Measurements from ENCODE around the gene TNKS2. TPM values are rescaled to one million over a fixed set of nuclear protein-coding genes. Genes with fewer than 3 reads are reported as not detected.
A peak's percentile ranks its signal among the peaks of the same experiment; 100 is the strongest.

The TNKS2 gene
- total and polyA plus RNA-seq, 2 donors: 22.2 to 85.4 TPM

DNA sequence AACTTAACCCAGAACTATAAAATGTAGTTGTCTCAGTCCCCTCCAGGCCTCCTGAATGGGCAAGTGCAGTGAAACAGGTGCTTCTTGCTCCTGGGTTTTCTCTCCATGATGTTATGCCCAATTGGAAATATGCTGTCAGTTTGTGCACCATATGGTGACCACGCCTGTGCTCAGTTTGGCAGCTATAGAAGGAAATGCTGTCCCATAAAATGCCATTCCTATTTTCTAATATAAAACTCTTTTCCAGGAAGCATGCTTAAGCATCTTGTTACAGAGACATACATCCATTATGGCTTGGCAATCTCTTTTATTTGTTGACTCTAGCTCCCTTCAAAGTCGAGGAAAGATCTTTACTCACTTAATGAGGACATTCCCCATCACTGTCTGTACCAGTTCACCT, 65.9 kb downstream of the TNKS2 start:
- no peak overlapping the region for H3K27ac ChIP-seq (ENCODE audit: low read depth)
- no peak for DNase-seq (ENCODE audit: extremely low spot score)
- H3K4me3 ChIP-seq (ENCODE audit: low read depth, low read length): no peak overlapping the region
- no peaks in the 10 kb centered on the region for H3K4me1 ChIP-seq (ENCODE audit: insufficient read depth)
- 57% methylated on average over 2 of the region's 2 CpGs for WGBS
- H3K36me3 ChIP-seq (ENCODE audit: insufficient read depth): peaks cover 6% of the 10 kb centered on the region

DNA sequence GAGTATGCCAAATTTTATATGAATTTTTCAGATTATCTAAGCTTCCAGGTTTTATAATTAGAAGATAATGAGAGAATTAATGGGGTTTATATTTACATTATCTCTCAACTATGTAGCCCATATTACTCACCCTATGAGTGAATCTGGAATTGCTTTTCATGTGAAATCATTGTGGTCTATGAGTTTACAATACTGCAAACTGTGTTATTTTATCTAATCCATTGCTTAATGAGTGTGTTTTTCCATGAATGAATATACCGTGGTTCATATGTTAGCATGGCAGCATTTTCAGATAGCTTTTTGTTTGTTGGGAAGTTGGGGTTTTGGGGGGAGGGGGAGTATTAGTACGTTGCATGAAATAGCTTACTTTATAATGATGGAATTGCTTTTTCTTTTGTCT, 66.5 kb downstream of the TNKS2 start:
- no peak overlapping the region for H3K27ac ChIP-seq (ENCODE audit: low read depth)
- DNase-seq (ENCODE audit: extremely low spot score): no peak
- H3K4me3 ChIP-seq (ENCODE audit: low read depth, low read length): no peak overlapping the region
- 72% methylated on average over 2 of the region's 2 CpGs for WGBS
- H3K4me1 ChIP-seq (ENCODE audit: insufficient read depth): no peaks in the 10 kb centered on the region
- H3K36me3 ChIP-seq (ENCODE audit: insufficient read depth): peaks cover 6% of the 10 kb centered on the region

DNA sequence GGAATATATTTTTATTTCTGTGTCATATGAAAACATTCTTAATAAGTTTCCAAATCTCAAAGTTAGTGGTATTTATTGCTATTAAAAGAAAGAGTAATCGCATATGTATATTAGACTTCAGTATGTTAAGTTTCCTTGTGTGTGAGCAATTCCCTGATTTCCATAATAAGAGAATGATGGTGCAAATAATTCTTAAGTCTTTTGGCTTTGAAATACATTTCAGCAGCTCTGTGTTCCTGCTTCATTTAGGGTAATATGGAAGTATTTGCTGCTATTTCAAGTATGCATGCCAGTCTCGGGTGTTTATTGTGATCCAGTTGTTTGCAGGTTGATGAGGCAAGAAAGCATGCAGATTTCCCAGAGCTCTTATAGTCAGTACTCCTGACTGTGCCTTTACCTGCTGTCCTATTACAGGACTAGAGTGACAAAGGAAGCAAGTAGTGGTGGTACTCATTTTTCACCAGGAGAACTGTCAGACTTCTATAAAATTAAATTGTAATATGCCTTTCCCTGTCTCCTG, 67.4 kb downstream of the TNKS2 start:
- DNase-seq (ENCODE audit: extremely low spot score): no peak
- H3K36me3 ChIP-seq (ENCODE audit: insufficient read depth): peaks cover under 1% of the 10 kb centered on the region
- H3K4me3 ChIP-seq (ENCODE audit: low read depth, low read length): no peak overlapping the region
- no peak overlapping the region for H3K27ac ChIP-seq (ENCODE audit: low read depth)
- WGBS: 82% methylated on average over 2 of the region's 2 CpGs
- no peaks in the 10 kb centered on the region for H3K4me1 ChIP-seq (ENCODE audit: insufficient read depth)

DNA sequence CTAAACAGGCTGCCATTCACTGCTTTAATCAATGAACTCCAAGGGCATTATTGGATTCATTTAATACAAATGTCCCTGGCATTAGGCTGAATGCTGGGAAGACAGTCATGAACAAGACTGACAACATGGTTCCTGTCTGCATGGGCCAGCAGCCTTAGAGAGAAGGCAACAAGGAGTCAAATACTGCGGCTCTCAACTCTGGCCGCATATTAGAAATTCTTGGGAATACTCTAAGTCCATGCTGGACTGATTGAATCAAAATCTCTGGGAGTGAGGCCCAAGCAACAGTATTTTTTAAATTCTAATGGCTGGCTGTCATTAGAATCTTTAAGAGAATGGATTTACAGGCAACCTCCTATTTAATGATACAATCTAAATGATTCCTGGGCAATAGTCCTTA, 76.9 kb downstream of the TNKS2 start:
- Histone ChIP-seq H3K4me1 (ENCODE audit: insufficient read depth) (no peaks in the 10 kb centered on the region), H3K4me3 (ENCODE audit: low read depth, low read length) (no peak overlapping the region), H3K27ac (ENCODE audit: low read depth) (no peak overlapping the region), H3K36me3 (ENCODE audit: insufficient read depth) (no peaks in the 10 kb centered on the region)
- WGBS: 90% methylated on average over 2 of the region's 2 CpGs
- DNase-seq (ENCODE audit: extremely low spot score): no peak

DNA sequence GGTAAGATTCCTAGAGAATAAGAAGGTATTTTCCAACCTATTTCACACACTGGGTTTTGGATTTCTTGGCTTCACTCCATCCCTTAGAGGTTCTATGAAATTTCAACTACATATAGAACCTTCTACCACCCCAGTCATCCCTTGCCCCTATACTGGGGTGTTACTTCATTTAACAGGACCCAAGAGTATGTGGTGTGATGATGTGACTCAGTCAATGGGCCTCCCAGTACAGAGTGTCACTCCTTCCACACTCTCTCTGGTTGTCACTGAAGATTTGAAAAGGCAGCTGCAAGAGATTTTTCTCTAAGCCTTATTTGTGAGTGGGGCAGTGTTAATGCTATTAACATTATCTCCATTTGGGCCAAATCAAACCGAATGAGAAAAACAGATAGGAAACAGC, 77.6 kb downstream of the TNKS2 start:
- DNase-seq (ENCODE audit: extremely low spot score): no peak
- Histone ChIP-seq H3K36me3 (ENCODE audit: insufficient read depth) (no peaks in the 10 kb centered on the region), H3K4me3 (ENCODE audit: low read depth, low read length) (no peak overlapping the region), H3K27ac (ENCODE audit: low read depth) (no peak overlapping the region), H3K4me1 (ENCODE audit: insufficient read depth) (no peaks in the 10 kb centered on the region)
- WGBS: 78% methylated on average over 1 of the region's 1 CpG

DNA sequence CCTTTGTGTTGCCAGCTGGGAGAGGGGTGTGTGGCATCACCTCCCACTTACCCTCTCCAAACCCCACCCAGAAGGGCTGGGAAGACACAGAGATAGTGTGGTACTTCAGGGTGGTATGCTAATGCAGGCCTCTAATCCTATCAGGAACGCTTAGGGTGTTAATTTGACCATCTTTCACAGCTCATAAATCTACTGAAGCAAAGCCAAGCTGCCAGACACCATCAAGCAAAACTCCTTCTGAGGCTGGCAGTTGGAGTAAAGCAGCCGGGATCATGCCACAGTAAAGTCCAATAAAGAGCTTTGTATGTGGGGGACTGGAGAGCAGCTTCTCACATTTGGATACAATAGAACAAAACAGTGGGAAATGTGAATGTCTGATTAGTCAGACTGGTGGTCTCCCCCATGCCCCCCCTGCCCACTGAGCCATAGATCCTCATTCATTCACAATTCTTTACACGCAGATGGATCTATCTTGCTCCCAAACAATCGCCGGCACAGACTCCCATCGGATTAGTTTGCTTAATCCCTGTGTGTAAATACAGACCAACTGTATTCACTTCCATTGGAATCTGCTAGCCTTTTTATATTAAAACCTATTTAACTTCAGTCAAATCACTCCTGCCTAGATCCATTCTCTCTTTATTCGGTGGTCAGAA, 81.4 kb downstream of the TNKS2 start:
- WGBS: 24% methylated on average over 7 of the region's 7 CpGs

DNA sequence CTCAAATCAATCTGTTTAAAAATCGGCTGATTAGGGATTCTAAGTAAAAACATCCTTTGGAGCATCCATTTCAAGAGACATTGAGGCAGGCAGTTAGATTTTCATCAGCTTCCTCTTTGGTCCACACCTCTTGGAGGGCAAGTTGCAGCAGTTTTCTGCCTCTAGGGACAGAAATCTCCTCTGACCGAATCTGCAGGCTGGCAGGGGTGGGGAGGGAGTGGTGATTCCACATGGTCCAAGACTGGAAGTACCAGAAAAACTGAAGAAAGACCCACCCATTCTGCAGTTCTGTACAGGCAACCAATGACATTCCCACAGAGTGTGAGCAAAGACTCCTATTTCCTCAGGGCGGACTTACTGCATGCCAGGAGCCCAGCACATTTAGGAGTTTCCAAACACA, 82.1 kb downstream of the TNKS2 start:
- H3K4me1 ChIP-seq (ENCODE audit: insufficient read depth): no peaks in the 10 kb centered on the region
- H3K4me3 ChIP-seq (ENCODE audit: low read depth, low read length): no peak overlapping the region
- H3K36me3 ChIP-seq (ENCODE audit: insufficient read depth): no peaks in the 10 kb centered on the region
- no peak overlapping the region for H3K27ac ChIP-seq (ENCODE audit: low read depth)
- no peak for DNase-seq (ENCODE audit: extremely low spot score)
- 28% methylated on average over 3 of the region's 3 CpGs for WGBS

More for the DNA sequence above, 81.4 kb downstream of the TNKS2 start:
- no peaks in the 10 kb centered on the region for H3K36me3 ChIP-seq (ENCODE audit: insufficient read depth)
- no peak overlapping the region for H3K4me3 ChIP-seq (ENCODE audit: low read depth, low read length)
- H3K27ac ChIP-seq (ENCODE audit: low read depth): no peak overlapping the region
- DNase-seq (ENCODE audit: extremely low spot score): no peak
- no peaks in the 10 kb centered on the region for H3K4me1 ChIP-seq (ENCODE audit: insufficient read depth)

DNA sequence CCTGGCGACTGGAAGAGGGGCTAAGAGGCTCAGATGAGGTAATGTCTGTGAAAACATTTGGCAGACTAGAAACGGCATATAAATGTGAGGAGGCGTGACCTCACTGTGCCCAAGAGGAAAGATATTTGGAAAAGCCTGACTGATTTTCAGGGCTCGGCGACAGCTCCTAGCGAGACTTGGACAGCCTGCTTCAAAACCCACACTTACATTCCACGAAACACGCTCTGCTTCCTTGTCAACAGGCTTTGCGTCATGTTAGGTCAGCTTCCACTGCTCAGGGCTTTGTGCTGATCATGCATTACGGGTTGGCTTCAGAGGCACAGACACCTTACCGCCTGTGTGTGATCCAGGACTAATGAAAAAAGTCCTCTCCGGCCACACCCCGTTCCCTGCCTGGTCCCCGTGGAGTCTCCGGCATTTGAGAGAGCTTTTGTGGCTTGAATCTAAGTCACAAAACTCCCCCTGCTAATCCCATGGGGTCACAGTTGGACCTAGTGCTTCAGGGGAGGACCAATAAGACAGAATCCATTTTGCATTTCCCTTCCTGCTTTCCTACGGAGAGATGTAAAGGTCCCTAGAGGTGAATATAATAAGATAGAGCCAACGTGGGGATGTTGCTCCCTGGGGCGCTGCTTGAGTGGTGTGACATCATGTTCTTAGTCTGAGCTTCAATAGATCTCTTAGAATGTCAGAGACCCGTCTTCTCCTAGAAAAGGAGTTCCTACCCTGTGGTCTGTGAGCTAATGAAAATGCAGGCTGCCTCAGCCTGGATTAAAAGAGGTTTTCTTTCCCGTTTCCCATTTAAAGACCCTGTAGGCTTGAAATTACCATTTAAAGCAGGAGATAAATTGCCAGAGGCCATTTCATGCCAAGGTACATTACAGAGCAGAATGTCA, 85.6 kb downstream of the TNKS2 start:
- no peak overlapping the region for H3K27ac ChIP-seq (ENCODE audit: low read depth)
- DNase-seq (ENCODE audit: extremely low spot score): no peak
- H3K36me3 ChIP-seq (ENCODE audit: insufficient read depth): no peaks in the 10 kb centered on the region
- WGBS: 30% methylated on average over 20 of the region's 20 CpGs
- no peaks in the 10 kb centered on the region for H3K4me1 ChIP-seq (ENCODE audit: insufficient read depth)
- no peak overlapping the region for H3K4me3 ChIP-seq (ENCODE audit: low read depth, low read length)

DNA sequence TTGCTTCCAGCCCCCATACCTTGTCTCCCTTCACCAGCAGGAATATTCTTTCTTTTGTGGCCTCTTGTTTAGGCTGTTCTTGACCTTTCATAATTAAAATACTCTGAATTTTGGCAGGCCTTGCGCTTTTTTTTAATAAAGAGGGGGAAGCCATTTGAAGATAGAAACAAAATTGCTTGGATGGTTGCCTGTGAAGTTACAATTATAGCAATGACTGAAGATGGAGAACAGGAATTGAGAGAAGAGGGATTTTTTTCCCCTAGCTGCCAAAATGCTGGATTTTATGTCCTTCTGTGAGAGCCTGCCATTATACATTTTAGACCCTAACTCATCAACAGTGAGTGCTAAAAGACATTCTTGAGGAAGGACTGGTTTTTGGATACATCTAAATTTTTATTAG, 86.3 kb downstream of the TNKS2 start:
- no peak overlapping the region for H3K4me3 ChIP-seq (ENCODE audit: low read depth, low read length)
- no peak overlapping the region for H3K27ac ChIP-seq (ENCODE audit: low read depth)

DNA sequence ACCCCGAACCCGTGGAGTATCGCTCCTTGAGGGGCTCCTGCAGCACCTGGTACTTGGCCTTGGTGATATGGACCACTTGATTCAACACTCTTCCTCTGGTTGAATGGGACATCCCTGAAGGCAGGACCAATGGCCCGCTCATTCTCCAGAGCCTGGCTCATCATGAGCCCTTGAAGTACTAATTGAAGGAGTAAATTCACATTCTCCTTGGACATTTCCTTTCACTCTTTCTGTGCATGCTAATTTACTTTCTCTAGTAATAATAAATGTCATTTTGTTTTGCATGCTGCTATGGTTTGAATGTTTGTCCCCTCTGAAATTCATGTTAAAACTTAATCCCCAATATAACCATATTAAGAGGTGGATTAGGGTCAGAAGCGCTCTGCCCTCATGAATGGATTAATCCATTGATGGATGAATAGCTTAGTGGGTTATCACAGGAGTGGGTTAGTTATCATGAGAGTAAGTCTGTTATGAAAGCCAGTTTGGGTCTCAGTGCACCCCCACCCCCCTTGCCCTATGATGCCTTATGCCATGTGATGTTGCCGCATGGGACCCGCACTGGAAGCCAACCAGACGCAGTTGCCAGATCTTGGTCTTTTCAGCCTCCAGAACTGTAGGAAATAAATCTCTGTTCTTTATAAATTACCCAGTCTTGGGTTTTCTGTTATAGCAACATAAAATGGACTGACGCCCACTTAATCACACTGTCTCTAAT, 87.3 kb downstream of the TNKS2 start:
- WGBS: 97% methylated on average over 9 of the region's 9 CpGs
- no peak overlapping the region for H3K4me3 ChIP-seq (ENCODE audit: low read depth, low read length)
- no peak overlapping the region for H3K27ac ChIP-seq (ENCODE audit: low read depth)
- no peaks in the 10 kb centered on the region for H3K4me1 ChIP-seq (ENCODE audit: insufficient read depth)
- H3K36me3 ChIP-seq (ENCODE audit: insufficient read depth): no peaks in the 10 kb centered on the region
- DNase-seq (ENCODE audit: extremely low spot score): no peak

More for the DNA sequence above, 86.3 kb downstream of the TNKS2 start:
- WGBS: 35% methylated on average over 1 of the region's 1 CpG
- Histone ChIP-seq H3K4me1 (ENCODE audit: insufficient read depth) (no peaks in the 10 kb centered on the region), H3K36me3 (ENCODE audit: insufficient read depth) (no peaks in the 10 kb centered on the region)
- no peak for DNase-seq (ENCODE audit: extremely low spot score)

DNA sequence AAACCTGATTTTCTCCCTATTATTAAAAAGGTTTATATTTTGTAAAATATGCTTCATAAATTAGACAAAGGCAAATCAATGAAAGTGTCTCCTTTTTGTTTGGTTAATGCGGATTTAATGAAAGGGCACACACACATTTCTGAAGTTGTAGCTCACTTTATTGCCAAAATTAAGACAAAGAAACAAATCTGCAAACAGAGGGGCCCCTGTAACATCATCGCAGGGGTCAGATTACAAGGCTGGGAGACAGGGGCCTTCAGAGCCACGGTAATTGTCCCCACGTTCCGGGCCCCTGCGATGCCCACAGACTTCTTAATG, 88.7 kb downstream of the TNKS2 start:
- no peaks in the 10 kb centered on the region for H3K4me1 ChIP-seq (ENCODE audit: insufficient read depth)
- H3K27ac ChIP-seq (ENCODE audit: low read depth): no peak overlapping the region
- 16% methylated on average over 6 of the region's 6 CpGs for WGBS
- no peaks in the 10 kb centered on the region for H3K36me3 ChIP-seq (ENCODE audit: insufficient read depth)
- peak overlapping the region; percentile 47 for H3K4me3 ChIP-seq (ENCODE audit: low read depth, low read length)
- DNase-seq (ENCODE audit: extremely low spot score): no peak

DNA sequence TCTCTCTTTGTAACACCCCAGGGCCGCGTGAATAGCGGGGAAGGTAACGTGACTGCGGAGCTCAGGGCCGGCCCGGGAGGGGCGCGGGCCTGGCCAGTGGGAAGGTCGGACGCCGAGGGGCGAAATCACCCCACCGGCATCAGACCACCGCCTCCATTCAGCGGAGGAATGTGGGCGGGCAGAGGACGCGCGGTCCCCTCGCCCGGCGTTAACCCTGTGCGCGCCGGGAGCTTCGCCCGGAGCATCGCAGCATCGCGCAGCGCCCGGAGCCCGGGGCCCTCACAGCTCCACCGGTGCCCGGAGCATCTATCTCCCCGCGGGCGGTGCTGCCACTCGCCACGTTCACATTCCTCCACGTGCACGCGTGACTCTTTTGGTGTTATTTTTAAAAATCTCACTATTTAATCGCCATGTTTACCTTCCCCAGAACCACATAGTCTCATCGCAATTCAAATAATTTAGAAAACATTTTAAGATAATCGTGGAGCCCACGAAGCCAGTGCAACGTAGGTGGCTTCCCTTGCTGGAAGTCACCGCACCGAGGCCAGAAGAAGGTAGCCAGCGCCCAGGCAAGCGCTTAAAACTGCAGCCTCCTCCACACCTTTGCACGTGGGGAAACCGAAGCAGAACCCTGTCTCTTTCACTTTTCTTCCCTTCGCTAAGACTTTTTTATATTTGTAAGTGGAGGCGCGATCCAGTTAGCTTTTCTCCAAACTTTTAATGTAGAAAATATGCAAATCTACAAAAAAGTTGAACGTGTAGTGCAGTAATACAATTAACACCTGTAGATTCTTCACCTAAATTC, 89.2 kb downstream of the TNKS2 start:
- WGBS: 1% methylated on average over 59 of the region's 59 CpGs
- no peak overlapping the region for H3K27ac ChIP-seq (ENCODE audit: low read depth)

More for the DNA sequence above, 89.2 kb downstream of the TNKS2 start:
- Histone ChIP-seq H3K4me3 (ENCODE audit: low read depth, low read length) (peak overlapping the region; percentile 47), H3K4me1 (ENCODE audit: insufficient read depth) (no peaks in the 10 kb centered on the region), H3K36me3 (ENCODE audit: insufficient read depth) (no peaks in the 10 kb centered on the region)
- DNase-seq (ENCODE audit: extremely low spot score): no peak

Measured in urinary bladder (tissue), 4 donors.